ENCODE measurements around the gene CRADD.
A peak's percentile ranks its signal among the peaks of the same experiment; 100 is the strongest.
"Not testable (repeated sequence)": the region's sequence is repeated elsewhere in the genome, so short reads cannot be mapped to it uniquely, and the experiment has no call there.

The CRADD gene

DNA sequence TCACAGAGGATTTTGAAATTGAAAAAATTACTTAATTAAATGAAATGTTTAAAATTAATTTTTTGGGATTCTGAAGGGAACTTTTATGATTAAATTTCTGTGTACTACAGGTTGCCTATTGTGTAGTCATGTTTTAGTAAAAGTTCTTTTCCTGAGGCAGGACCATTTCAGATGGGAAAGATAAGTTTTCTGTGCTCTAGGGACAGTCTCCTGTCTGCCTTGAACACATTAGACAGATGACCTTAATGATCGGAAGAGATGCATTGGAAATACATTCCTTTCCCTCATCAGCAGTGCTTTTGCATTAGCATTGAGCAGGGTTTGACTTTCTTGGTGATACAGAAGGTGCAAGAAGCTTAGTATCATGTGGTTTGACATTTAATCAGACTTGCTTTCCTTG lies 28.1 kb downstream of the CRADD start:
- DNase-seq (ENCODE audit: low spot score), result peak; percentile 74

DNA sequence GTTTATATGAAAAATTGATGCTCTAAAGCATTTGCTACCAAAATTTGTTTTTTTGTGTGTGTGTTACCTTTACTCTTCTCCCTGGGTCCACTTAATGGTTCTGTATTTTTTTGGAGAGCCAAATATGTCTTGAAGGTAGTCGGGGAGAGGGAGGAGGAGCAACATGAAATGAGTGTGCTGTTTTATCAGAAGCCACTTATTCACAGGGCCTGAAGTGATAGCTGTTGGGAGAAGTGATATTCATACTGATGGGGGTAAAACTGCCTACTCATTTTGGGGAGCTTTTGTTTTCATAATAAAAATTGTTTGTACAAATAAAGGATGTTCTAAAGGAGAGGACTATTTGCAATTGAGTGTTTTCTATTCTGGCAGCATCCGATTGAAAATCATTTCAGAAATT lies 29.2 kb downstream of the CRADD start:
- no peak for DNase-seq (ENCODE audit: low spot score)

DNA sequence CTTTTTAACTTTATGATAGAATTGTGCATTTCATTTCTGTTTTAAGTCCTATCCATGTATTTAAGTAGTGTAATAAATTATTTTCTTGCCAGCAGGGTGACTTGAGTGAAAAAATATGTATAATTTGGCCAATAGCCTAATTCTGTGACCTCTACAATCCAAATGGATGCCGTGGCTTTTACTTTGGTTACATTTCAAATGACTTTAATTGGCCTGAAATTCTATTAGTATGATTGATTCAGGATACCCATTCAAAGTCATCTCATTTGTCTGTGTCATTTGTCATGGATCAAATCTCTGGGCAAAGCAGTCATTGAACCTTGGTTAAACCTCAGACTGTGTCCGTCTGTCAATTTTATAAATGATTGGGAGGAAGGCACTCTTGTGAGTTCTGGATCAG lies 29.6 kb downstream of the CRADD start:
- peak; percentile 37 for DNase-seq (ENCODE audit: low spot score)

DNA sequence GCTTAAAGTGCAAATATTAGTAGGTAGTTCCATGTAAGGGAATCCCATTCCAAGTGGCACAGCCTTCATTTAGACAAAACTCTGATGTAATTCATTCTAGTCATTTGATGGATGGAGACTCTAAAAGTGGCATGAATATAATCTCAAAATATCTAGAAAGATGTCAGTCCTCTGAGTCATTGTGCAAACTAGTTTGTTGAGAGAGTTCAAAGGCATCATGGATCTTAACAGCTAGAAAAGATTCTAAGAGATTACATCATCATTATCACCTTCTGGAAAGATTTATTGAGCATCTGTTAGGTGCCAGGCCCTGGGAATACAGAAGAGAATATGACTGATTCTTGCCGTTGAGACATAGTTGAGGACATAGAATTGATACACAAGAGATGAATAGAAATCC lies 30.7 kb downstream of the CRADD start:
- no peak for DNase-seq (ENCODE audit: low spot score)

DNA sequence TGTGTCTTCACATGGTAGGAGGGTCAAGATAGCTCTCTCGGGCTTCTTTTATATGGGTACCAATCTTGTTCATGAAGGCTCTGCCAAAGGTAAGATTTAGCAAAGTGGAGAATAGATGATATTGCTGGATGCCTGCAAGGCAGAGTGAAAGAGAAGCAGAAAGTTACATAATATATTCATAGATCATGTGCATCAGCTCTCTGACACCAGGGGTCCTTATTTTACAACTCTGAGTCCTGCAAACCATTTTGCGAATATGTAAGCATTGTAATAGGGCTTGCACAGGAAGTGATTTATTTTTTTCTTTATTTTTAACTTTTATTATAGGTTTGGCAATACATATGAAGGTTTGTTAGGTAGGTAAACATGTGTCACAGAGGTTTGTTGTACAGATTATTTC lies 31.8 kb downstream of the CRADD start:
- DNase-seq (ENCODE audit: low spot score), result no peak

DNA sequence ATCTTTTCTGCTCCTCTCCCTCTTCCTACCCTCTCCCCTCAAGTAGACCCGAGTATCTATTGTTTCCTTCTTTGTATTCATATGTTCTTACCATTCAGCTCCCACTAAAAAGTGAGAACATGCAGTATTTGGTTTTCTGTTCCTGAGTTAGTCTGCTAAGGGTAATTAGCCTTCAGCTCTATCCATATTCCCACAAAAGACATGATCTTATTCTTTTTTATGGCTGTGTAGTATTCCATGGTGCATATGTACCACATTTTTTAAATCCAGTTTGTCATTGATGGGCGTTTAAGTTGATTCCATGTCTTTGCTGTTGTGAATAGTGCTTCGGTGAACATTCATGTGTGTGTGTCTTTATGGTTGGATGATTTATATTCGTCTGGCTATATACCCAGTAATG lies 32.2 kb downstream of the CRADD start:
- no peak for DNase-seq (ENCODE audit: low spot score)

DNA sequence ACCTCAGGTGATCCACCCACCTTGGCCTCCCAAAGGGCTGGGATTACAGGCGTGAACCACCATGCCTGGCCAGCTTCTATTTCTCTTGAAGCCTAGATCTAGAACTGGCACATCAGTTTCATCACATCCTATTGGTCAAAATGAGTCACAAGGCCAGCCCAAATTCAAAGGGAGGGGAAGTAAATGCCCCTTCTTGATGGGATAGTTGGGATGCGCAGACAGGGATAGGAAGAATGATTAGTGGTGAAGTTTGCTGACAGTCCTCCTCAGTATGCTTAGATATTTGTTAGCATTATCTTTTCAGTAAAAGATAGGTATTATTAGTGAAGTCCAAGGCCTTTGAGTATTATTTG lies 33.4 kb downstream of the CRADD start:
- DNase-seq (ENCODE audit: low spot score), result no peak

DNA sequence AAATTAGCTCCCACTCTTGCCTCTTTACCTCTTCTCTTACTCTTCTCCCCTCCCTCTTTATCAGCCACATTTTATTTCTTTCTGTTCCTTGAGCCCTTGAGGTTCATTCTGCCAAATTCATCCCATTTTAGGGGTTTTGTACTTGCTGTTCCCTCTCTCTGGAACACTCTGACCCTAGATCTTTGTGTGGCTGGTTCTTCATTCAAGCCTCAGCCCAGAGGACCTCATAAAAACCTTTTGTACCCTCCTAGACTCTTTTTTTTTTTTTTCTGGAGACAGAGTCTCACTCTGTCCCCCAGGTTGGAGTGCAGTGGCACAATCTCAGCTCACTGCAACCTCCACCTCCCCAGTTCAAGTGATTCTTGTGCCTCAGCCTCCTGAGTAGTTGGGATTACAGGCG lies 34.3 kb downstream of the CRADD start:
- DNase-seq (ENCODE audit: low spot score), result not testable (repeated sequence)

DNA sequence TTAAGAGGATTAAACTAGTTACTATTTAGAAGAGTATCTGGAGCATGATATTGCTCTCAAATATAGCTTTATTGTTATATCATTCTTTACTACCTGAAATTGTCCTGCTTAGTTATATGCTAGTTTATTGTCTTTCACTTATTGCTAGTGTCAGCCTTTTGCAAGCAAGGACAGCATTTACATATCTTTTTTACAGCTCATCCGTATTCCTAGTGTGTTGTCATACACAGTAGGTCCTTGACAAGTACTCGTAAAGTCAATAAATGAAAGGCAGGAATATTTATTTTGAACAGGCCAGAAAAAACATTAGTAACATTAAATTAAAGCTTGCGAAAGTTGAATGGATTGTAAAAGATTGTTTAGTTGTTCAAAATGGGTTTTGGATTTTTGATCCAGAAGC lies 35.0 kb downstream of the CRADD start:
- no peak for DNase-seq (ENCODE audit: low spot score)

DNA sequence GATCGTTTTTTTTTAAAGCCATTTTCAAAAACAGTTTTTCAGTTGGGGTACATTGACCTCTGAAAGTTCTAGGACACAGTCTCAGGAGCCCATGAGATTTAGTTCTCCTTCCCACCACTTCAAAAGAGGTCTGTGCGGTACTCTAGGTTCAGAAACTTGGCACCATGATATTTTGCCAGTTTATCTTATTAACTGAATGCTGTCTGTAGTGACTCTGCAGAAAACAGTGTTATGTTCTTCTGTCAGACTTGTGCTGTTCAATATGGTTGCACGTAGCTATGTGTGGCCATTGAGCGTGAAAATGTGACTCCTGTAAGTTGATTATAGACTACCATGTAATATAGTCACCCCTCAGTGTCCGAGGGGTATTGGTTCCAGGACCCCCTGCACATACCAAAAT lies 35.9 kb downstream of the CRADD start:
- DNase-seq (ENCODE audit: low spot score), result no peak

DNA sequence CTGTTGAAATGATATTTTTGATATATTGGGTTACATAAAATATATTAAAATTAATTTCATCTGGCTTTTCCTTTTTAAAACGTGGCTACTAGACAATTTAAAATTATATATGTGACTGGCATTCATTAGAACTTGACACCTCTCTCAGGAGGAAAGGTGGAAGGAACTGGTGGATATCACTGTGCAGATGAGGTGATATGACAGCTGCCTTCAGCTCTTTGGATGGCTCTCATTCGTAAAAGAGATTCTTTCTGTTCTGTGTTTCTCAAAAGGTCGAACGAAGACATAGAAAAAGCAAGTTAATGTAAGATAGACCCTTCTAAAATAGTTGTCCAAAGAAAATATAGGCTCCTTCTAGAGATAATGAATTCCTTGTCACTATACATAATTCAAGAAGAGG lies 36.6 kb downstream of the CRADD start:
- no peak for DNase-seq (ENCODE audit: low spot score)

DNA sequence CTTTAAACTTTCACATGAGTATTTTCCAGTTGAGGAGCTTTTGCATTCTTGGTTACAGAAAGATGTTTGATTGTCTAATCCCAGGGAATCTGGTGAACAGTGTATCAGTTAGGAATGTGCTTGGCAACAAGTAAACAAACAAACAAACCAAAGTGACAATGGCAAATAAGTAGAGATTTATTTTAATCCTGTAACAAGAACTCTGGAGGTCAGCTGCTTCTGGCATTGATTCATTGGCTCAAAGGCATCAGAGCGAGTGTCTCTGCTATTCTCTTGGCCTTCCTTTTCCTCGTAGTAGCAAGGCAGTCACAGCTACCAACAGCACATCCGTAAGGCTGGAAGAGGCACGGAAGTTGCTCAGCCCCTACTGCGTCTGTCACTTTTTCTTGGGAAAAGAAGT lies 37.2 kb downstream of the CRADD start:
- no peak for DNase-seq (ENCODE audit: low spot score)

DNA sequence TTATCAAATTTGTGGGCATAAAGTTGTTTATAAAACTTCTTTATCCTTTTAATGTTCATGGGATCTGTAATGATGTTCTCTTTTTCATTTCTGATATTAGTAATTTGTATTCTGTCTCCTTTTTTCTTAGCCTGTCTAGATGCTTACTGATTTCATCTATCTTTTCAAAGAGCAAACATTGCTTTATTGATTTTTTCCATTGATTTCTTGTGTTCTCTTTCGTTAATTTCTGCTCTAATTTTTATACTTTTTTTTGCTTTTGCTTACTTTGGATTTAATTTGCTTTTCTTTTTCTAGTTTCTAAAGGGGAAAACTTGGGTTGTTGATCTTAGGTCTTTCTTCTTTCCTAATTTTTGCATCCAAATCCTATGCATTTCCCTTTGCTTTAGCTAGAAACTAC lies 42.5 kb downstream of the CRADD start:
- no peak for DNase-seq (ENCODE audit: low spot score)

DNA sequence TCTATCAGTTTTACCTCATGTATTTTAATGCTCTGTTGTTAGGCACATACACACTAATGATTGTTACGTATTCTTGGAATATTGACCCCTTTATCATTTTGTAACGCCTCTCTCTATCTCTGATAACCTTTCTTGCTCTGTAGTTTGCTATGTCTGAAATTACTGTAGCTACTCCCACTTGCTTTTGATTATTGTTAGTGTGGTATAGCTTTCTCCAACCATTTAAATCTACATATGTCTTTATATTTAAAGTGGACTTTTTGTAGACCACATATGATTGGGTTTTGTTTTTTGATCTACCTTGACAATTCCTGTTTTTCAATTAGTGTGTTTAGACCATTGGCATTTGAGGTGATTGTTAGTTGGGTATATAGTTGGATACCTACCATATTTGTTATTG lies 43.4 kb downstream of the CRADD start:
- no peak for DNase-seq (ENCODE audit: low spot score)

DNA sequence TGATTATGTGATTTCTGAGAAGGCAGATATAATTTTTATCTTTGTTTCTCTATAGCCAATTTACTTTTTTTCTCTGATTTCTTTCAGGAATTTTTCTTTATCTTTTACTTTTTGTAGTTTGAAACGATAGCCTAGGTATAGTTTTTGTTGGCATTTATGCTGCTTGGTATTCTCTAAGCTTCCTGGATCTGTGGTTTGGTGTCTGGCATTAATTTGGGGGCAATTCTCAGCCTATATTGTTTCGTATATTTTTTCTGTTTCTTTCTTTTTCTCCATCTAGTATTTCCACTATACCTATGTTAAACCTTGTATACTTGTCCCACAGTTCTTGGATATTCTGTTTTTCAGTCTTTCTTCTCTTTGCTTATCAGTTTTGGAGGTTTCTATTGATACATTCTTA lies 45.0 kb downstream of the CRADD start:
- DNase-seq (ENCODE audit: low spot score), result no peak

DNA sequence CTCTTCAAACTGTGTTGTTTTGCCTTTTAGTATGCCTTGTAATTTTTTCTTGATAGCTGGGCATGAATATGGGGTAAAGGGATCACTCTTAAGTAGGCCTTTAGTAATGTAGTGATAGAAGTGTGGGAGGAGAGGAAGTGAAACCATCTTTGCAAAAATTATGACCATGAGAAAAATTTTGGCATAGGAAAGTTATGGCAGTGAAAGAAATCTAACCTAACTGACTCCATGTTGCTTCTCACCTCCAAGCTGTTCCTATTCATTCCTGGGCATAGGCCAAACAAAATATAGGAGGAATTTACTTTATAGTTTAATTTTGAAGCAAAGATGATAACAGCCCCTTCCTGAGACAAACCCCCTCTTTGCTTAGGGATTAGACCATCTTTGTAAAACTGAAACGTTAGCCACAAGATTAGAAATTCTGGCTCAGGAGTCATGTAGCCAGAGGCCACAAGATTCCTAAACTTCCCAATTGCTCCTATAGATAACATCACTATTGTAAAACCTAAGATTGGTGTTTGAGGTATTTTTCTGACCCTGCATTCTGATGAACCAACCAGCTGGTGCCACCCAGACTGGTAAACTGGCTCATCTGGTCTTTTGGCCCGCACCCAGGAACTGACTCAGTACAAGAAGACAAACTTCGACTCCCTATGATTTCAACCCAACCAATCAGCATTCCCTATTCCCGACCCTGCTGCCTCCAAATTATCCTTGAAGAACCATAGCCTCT lies 45.8 kb downstream of the CRADD start:
- DNase-seq (ENCODE audit: low spot score), result no peak

DNA sequence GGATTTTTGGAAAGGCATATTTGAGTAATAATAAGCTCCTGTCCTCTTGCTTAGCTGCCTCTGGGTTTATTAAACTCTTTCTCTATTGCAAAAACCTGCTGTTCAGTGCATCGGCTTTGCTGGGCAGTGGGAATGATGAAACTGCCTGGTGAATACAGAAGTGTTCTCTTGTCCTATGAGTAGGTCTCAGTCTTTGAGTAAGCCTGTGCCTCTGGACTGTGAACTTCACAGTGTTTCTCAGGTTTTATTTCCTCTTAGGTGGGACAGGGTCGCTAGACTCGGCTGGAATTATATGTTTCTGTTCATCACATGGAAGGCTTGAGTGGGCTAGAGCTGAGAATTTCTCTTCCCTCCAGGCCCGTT lies 46.4 kb downstream of the CRADD start:
- DNase-seq (ENCODE audit: low spot score), result no peak

DNA sequence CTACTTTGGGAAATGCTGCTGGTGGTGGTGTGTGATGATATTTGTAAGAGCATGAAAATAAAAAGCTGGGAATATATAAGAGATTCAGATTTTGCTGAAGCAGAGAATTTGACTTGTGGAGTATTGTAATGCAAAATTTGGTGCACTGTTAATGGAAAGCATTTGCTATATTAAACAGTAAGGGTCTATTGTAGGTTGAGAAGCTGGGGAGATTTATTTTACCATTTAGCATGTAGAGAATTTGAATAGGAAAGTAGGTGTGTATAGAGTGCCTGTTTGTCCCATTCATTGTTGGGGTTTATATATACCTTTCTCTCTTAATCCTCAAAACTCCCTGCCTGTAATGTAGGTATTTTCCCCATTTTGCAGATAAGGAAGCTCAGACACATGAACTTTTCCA lies 48.4 kb downstream of the CRADD start:
- DNase-seq (ENCODE audit: low spot score), result no peak

DNA sequence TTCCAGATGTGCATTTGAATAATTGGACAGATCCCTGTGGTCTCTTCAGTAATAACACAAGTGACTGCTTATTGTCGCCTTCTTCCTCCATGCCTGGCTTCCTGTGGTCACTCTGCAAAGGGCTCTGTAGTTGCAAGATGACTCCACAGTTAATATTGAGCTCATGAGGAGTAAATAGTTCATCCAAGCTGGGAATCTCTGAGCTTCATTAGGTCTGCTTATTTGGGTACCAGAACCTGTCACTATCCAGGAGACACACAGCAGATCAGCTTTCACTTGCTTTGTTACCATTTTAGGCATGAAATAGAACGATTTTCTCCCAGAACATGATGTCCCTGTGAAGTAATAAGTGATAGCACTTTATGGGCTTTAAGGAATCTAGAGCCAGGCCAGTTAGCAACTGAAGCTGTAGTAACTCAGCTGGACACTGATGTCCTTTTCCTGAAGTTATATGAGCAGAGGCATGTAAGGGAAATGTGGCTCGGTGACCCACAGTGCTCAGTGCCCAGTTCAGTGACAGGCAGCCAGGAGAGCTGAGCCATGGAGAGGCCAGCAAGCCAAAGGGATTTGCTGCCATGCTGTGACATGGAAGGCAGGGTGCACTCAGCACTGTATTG lies 50.1 kb downstream of the CRADD start:
- DNase-seq (ENCODE audit: low spot score), result peak; percentile 40

DNA sequence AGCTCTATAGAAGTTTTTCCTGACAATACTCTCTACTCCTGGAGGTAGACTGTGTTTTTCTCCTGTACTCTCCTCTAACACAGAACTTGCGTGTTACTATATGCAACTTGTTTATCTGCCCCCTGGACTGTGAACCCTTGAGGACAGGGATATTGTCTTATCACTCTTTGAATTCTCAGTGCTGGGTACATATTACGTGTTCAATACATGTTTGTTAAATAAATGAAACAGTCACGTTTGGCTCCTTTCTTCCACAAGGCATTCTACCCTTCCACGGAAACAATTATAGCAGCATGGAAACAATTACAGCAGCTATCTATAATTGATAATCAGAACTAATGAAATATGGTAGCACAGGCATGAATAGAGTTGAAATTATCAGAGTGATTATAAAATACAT lies 50.7 kb downstream of the CRADD start:
- DNase-seq (ENCODE audit: low spot score), result no peak

DNA sequence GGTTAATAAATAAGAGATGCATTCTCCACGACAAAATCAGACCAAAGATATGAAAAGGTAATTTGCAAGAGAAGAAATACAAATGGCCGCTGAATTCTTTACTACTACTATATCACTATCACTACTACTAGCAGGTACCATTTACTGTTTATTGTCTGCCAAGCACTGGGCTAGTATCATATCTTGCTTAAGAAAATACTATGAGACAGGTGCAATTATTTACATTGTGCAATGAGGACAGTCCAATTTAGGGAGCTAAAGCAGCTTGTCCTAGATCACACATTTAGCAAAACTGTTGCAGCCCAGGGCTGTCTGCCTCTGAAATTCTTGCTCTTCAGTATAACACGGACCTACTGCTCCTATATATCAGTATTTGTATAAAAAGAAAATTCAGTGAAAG lies 52.8 kb downstream of the CRADD start:
- DNase-seq (ENCODE audit: low spot score), result no peak

DNA sequence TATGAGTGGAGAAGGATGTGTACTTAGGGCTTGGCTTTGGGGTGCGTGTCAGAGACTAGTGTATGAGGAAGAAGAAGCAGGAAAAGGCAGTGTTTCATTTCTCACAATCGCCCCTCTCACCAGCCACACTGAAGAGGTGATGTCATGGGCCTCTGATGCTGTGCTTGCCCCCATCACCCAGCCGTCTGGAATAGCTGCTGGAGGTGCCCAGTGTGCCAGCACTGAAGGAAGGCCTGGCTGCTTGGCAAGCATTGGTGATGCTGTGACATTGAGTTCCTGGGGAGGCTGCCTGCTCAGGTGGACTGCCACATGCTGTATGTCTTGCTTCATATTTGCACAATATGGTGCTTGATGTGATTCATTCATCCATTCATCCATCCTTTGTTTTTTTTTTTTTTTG lies 56.2 kb downstream of the CRADD start:
- no peak for DNase-seq (ENCODE audit: low spot score)

DNA sequence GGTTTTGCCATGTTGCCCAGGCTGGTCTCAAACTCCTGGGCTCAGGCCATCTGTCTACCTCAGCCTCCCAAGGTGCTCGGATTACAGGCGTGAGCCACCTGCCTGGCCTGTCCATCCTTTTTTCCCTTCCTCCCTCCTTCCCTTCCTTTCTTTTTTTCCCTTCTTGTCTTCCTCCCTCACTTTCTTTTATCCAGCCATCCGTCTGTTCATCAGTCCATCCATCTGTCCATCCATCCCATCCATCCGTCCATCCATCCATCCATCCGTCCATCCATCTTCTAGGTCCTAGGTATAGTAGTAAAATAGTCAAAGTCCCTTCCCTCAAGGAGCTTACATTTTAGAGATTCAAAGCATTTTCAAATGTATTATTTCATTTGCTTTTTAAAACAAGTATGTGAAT lies 56.8 kb downstream of the CRADD start:
- no peak for DNase-seq (ENCODE audit: low spot score)

DNA sequence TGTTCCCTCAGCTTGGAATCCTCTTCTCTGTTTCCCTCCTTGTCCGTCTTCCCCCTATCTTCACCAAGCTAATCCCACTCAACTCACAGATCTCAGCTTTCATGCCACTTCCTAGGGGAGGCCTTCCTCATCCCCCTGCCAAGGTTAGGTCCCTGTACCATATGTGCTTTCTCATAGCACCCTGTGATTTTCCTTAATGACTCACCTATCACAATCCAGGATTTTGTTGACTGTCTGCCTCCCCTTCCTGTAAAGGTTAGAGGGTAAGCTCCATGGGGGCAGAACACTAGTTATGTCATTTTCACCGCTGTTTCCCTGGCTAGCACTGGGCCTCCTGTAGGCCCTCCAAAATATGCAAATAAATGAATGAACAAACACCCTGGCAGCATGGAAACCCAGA lies 57.6 kb downstream of the CRADD start:
- DNase-seq (ENCODE audit: low spot score), result no peak
